Measurements from ENCODE around the gene SCARB1. TPM values are rescaled to one million over a fixed set of nuclear protein-coding genes. Genes with fewer than 3 reads are reported as not detected.

Gene SCARB1
- total and polyA plus RNA-seq, 7 experiments from 2014 or later: 2.2 to 7.1 (median 4.0) TPM

GRCh38 chr12:124836759-124837158 lies 26.9 kb downstream of the SCARB1 start:
- ChIA-PET POLR2A (interaction anchor here (0.5 kb wide), 1 partner anchor 14 kb away, joined by 3 read pairs; no protein-coding TSS in a partner anchor), CTCF (no interaction called here)
- no peak for ATAC-seq

GRCh38 chr12:124835656-124836410 lies 27.8 kb downstream of the SCARB1 start:
- ChIA-PET CTCF (no interaction called here), POLR2A (no interaction called here)
- H3K27me3 ChIP-seq (ENCODE audit: control insufficient read depth in 2 of 2, insufficient read depth in 2 of 2, low read length in 2 of 2): no peaks in the 10 kb centered on the region
- H3K36me3 Mint-ChIP-seq: no peaks in the 10 kb centered on the region
- H3K4me1 ChIP-seq (ENCODE audit: control insufficient read depth in 2 of 2, insufficient read depth in 2 of 2, low read length in 2 of 2): no peaks in the 10 kb centered on the region
- no peak overlapping the region for H3K4me3 ChIP-seq (ENCODE audit: low read length)
- DNase-seq (no peak), ATAC-seq (no peak)
- H3K27ac ChIP-seq (ENCODE audit: low read depth, low read length): no peak overlapping the region
- intact Hi-C loops (cut with micrococcal nuclease): no loop called here
- H3K9me3 ChIP-seq (ENCODE audit: control insufficient read depth in 2 of 3, low read length in 3 of 3): no peaks in the 10 kb centered on the region
- no peaks in the 10 kb centered on the region for H3K9me3 Mint-ChIP-seq
- no peaks in the 10 kb centered on the region for H3K36me3 ChIP-seq (ENCODE audit: control insufficient read depth in 2 of 3, insufficient read depth in 3 of 3, low read length in 3 of 3)
- H3K4me1 Mint-ChIP-seq: no peaks in the 10 kb centered on the region
- no peaks in the 10 kb centered on the region for H3K27me3 Mint-ChIP-seq
- H3K27ac Mint-ChIP-seq: no peak overlapping the region
- no peak overlapping the region for H3K4me3 Mint-ChIP-seq

More at GRCh38 chr12:124836759-124837158, 26.9 kb downstream of the SCARB1 start:
- no peaks in the 10 kb centered on the region for H3K27me3 ChIP-seq (ENCODE audit: control insufficient read depth in 2 of 2, insufficient read depth in 2 of 2, low read length in 2 of 2)
- no peak overlapping the region for H3K4me3 ChIP-seq (ENCODE audit: low read length)
- no peaks in the 10 kb centered on the region for H3K9me3 Mint-ChIP-seq
- intact Hi-C loops (cut with micrococcal nuclease): no loop called here
- no peaks in the 10 kb centered on the region for H3K36me3 Mint-ChIP-seq
- peaks cover 0 to 2% (median 0%) of the 10 kb centered on the region in 7 donors for H3K4me1 Mint-ChIP-seq
- no peak overlapping the region for H3K27ac ChIP-seq (ENCODE audit: low read depth, low read length)
- H3K27me3 Mint-ChIP-seq: no peaks in the 10 kb centered on the region
- H3K36me3 ChIP-seq (ENCODE audit: control insufficient read depth in 2 of 3, insufficient read depth in 3 of 3, low read length in 3 of 3): no peaks in the 10 kb centered on the region
- DNase-seq: no peak
- no peak overlapping the region for H3K4me3 Mint-ChIP-seq
- no peaks in the 10 kb centered on the region for H3K9me3 ChIP-seq (ENCODE audit: control insufficient read depth in 2 of 3, low read length in 3 of 3)
- no peak overlapping the region for H3K27ac Mint-ChIP-seq
- no peaks in the 10 kb centered on the region for H3K4me1 ChIP-seq (ENCODE audit: control insufficient read depth in 2 of 2, insufficient read depth in 2 of 2, low read length in 2 of 2)

- no peaks in the 10 kb centered on the region for H3K27me3 ChIP-seq (ENCODE audit: control insufficient read depth in 2 of 2, insufficient read depth in 2 of 2, low read length in 2 of 2)
- peaks cover 0 to 2% (median 0%) of the 10 kb centered on the region in 11 donors for H3K9me3 Mint-ChIP-seq
- POLR2A ChIA-PET: no interaction called here
- peaks cover 0 to 6% (median 0%) of the 10 kb centered on the region in 3 experiments for H3K9me3 ChIP-seq (ENCODE audit: control insufficient read depth in 2 of 3, low read length in 3 of 3)
- H3K36me3 Mint-ChIP-seq: no peaks in the 10 kb centered on the region
- CTCF ChIA-PET: no interaction called here
- H3K4me3 Mint-ChIP-seq: no peak overlapping the region
- H3K4me3 ChIP-seq (ENCODE audit: low read length): no peak overlapping the region
- no peaks in the 10 kb centered on the region for H3K36me3 ChIP-seq (ENCODE audit: control insufficient read depth in 2 of 3, insufficient read depth in 3 of 3, low read length in 3 of 3)
- H3K4me1 ChIP-seq (ENCODE audit: control insufficient read depth in 2 of 2, insufficient read depth in 2 of 2, low read length in 2 of 2): no peaks in the 10 kb centered on the region
- no peak for DNase-seq
- no peaks in the 10 kb centered on the region for H3K4me1 Mint-ChIP-seq
- no peak overlapping the region for H3K27ac ChIP-seq (ENCODE audit: low read depth, low read length)
- H3K27ac Mint-ChIP-seq: no peak overlapping the region
- ATAC-seq: no peak
- H3K27me3 Mint-ChIP-seq: no peaks in the 10 kb centered on the region
- intact Hi-C loops (cut with micrococcal nuclease): no loop called here
These were observed 28.8 kb downstream of the SCARB1 start for GRCh38 chr12:124834822-124835221.

- no peaks in the 10 kb centered on the region for H3K27me3 Mint-ChIP-seq
These were observed 30.0 kb downstream of the SCARB1 start for GRCh38 chr12:124833693-124834122.

GRCh38 chr12:124832856-124833255 lies 30.8 kb downstream of the SCARB1 start:
- DNase-seq: no peak
- CTCF ChIA-PET: no interaction called here
- Histone ChIP-seq H3K27ac (ENCODE audit: low read depth, low read length) (no peak overlapping the region), H3K27me3 (ENCODE audit: control insufficient read depth in 2 of 2, insufficient read depth in 2 of 2, low read length in 2 of 2) (no peaks in the 10 kb centered on the region), H3K4me3 (ENCODE audit: low read length) (no peak overlapping the region), H3K36me3 (ENCODE audit: control insufficient read depth in 2 of 3, insufficient read depth in 3 of 3, low read length in 3 of 3) (no peaks in the 10 kb centered on the region), H3K9me3 (ENCODE audit: control insufficient read depth in 2 of 3, low read length in 3 of 3) (peaks cover 0 to 7% (median 0%) of the 10 kb centered on the region in 3 experiments), H3K4me1 (ENCODE audit: control insufficient read depth in 2 of 2, insufficient read depth in 2 of 2, low read length in 2 of 2) (no peaks in the 10 kb centered on the region)
- peaks cover 0 to 6% (median 0%) of the 10 kb centered on the region in 11 donors for H3K9me3 Mint-ChIP-seq
- no peak overlapping the region for H3K27ac Mint-ChIP-seq
- intact Hi-C loops (cut with micrococcal nuclease): no loop called here
- peaks cover 0 to 4% (median 0%) of the 10 kb centered on the region in 5 donors for H3K36me3 Mint-ChIP-seq
- H3K27me3 Mint-ChIP-seq: no peaks in the 10 kb centered on the region
- ATAC-seq: no peak
- no peaks in the 10 kb centered on the region for H3K4me1 Mint-ChIP-seq
- no peak overlapping the region for H3K4me3 Mint-ChIP-seq
- POLR2A ChIA-PET: no interaction called here

More at GRCh38 chr12:124833693-124834122, 30.0 kb downstream of the SCARB1 start:
- no peaks in the 10 kb centered on the region for H3K4me1 ChIP-seq (ENCODE audit: control insufficient read depth in 2 of 2, insufficient read depth in 2 of 2, low read length in 2 of 2)
- no peak for DNase-seq
- intact Hi-C loops (cut with micrococcal nuclease): no loop called here
- H3K27me3 ChIP-seq (ENCODE audit: control insufficient read depth in 2 of 2, insufficient read depth in 2 of 2, low read length in 2 of 2): no peaks in the 10 kb centered on the region
- peaks cover 0 to 6% (median 0%) of the 10 kb centered on the region in 11 donors for H3K9me3 Mint-ChIP-seq
- peaks cover 0 to 4% (median 0%) of the 10 kb centered on the region in 5 donors for H3K36me3 Mint-ChIP-seq
- CTCF ChIA-PET: no interaction called here
- no peaks in the 10 kb centered on the region for H3K4me1 Mint-ChIP-seq
- H3K4me3 ChIP-seq (ENCODE audit: low read length): no peak overlapping the region
- POLR2A ChIA-PET: no interaction called here
- H3K36me3 ChIP-seq (ENCODE audit: control insufficient read depth in 2 of 3, insufficient read depth in 3 of 3, low read length in 3 of 3): no peaks in the 10 kb centered on the region
- H3K27ac ChIP-seq (ENCODE audit: low read depth, low read length): no peak overlapping the region
- no peak overlapping the region for H3K27ac Mint-ChIP-seq
- ATAC-seq: no peak
- peaks cover 0 to 7% (median 0%) of the 10 kb centered on the region in 3 experiments for H3K9me3 ChIP-seq (ENCODE audit: control insufficient read depth in 2 of 3, low read length in 3 of 3)
- H3K4me3 Mint-ChIP-seq: no peak overlapping the region

GRCh38 chr12:124831590-124831989 lies 32.1 kb downstream of the SCARB1 start:
- no peaks in the 10 kb centered on the region for H3K4me1 ChIP-seq (ENCODE audit: control insufficient read depth in 2 of 2, insufficient read depth in 2 of 2, low read length in 2 of 2)
- peaks cover 0 to 6% (median 0%) of the 10 kb centered on the region in 11 donors for H3K9me3 Mint-ChIP-seq
- H3K27ac Mint-ChIP-seq: no peak overlapping the region
- intact Hi-C loops (cut with micrococcal nuclease): no loop called here
- no peaks in the 10 kb centered on the region for H3K27me3 ChIP-seq (ENCODE audit: control insufficient read depth in 2 of 2, insufficient read depth in 2 of 2, low read length in 2 of 2)
- H3K4me3 Mint-ChIP-seq: no peak overlapping the region
- no peaks in the 10 kb centered on the region for H3K27me3 Mint-ChIP-seq
- ChIA-PET POLR2A (no interaction called here), CTCF (no interaction called here)
- no peak overlapping the region for H3K27ac ChIP-seq (ENCODE audit: low read depth, low read length)
- H3K4me1 Mint-ChIP-seq: no peaks in the 10 kb centered on the region
- peaks cover 0 to 7% (median 0%) of the 10 kb centered on the region in 3 experiments for H3K9me3 ChIP-seq (ENCODE audit: control insufficient read depth in 2 of 3, low read length in 3 of 3)
- DNase-seq (no peak), ATAC-seq (no peak)
- no peaks in the 10 kb centered on the region for H3K36me3 ChIP-seq (ENCODE audit: control insufficient read depth in 2 of 3, insufficient read depth in 3 of 3, low read length in 3 of 3)
- no peak overlapping the region for H3K4me3 ChIP-seq (ENCODE audit: low read length)
- peaks cover 0 to 4% (median 0%) of the 10 kb centered on the region in 5 donors for H3K36me3 Mint-ChIP-seq

- Histone ChIP-seq H3K4me1 (ENCODE audit: control insufficient read depth in 2 of 2, insufficient read depth in 2 of 2, low read length in 2 of 2) (no peaks in the 10 kb centered on the region), H3K9me3 (ENCODE audit: control insufficient read depth in 2 of 3, low read length in 3 of 3) (peaks cover 0 to 7% (median 0%) of the 10 kb centered on the region in 3 experiments), H3K36me3 (ENCODE audit: control insufficient read depth in 2 of 3, insufficient read depth in 3 of 3, low read length in 3 of 3) (no peaks in the 10 kb centered on the region), H3K27me3 (ENCODE audit: control insufficient read depth in 2 of 2, insufficient read depth in 2 of 2, low read length in 2 of 2) (no peaks in the 10 kb centered on the region), H3K4me3 (ENCODE audit: low read length) (no peak overlapping the region), H3K27ac (ENCODE audit: low read depth, low read length) (no peak overlapping the region)
- H3K27me3 Mint-ChIP-seq: no peaks in the 10 kb centered on the region
- peaks cover 0 to 6% (median 0%) of the 10 kb centered on the region in 11 donors for H3K9me3 Mint-ChIP-seq
- ATAC-seq (no peak), DNase-seq (no peak)
- intact Hi-C loops (cut with micrococcal nuclease): no loop called here
- H3K4me1 Mint-ChIP-seq: no peaks in the 10 kb centered on the region
- POLR2A ChIA-PET: no interaction called here
- H3K27ac Mint-ChIP-seq: no peak overlapping the region
- H3K4me3 Mint-ChIP-seq: no peak overlapping the region
- CTCF ChIA-PET: interaction anchor here (1.0 kb wide), 1 partner anchor 17 kb away, joined by 4 read pairs; no protein-coding TSS in a partner anchor
- peaks cover 0 to 4% (median 0%) of the 10 kb centered on the region in 5 donors for H3K36me3 Mint-ChIP-seq
These were observed 33.4 kb downstream of the SCARB1 start for GRCh38 chr12:124830306-124830705.
